WI38 (cell line): ENCODE measurements around the gene MST1.

Experiments
- H3K4me3 ChIP-seq: 2 replicates; pipeline ENCODE4 v1.5.1; 2011; ENCODE audit warnings: low read depth, mild to moderate bottlenecking, control low read depth, low read length
- TF ChIP-seq, protein P1 (sequence below): IDR thresholded peaks from 2 replicates; pipeline ENCODE4 v1.5.1; 2012; ENCODE audit warnings: low read depth, mild to moderate bottlenecking, control low read depth, low read length

MST1 gene

DNA sequence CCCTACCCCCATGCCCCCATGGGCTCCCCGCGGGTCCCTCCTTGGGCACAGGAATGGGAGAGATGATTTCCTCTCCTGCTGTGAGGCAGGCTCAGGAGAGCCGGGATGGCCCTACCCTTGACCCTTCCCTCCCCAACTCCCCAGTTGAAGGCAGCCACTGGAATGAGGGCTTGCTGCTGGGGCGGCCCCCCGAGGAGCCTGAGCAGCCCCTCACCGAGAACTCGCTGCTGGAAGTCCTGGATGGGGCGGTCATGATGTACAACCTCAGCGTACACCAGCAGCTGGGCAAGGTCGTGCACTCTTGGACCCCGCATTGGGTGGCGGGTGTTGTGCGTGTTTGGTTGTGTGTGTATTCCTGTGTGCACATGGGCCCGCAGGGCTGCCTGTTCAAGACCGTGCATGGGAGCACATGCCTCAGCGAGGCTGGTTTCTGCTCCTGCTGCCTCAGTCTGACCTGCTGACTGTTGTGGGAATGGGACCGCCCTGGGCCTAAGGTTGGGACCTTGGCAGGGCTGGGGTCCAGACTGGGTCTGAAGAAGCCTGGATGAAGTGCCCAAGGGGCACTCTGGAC lies 16.2 kb upstream of the MST1 start:
- H3K4me3 ChIP-seq: no peak overlapping the region
- TF ChIP-seq, protein P1, sequence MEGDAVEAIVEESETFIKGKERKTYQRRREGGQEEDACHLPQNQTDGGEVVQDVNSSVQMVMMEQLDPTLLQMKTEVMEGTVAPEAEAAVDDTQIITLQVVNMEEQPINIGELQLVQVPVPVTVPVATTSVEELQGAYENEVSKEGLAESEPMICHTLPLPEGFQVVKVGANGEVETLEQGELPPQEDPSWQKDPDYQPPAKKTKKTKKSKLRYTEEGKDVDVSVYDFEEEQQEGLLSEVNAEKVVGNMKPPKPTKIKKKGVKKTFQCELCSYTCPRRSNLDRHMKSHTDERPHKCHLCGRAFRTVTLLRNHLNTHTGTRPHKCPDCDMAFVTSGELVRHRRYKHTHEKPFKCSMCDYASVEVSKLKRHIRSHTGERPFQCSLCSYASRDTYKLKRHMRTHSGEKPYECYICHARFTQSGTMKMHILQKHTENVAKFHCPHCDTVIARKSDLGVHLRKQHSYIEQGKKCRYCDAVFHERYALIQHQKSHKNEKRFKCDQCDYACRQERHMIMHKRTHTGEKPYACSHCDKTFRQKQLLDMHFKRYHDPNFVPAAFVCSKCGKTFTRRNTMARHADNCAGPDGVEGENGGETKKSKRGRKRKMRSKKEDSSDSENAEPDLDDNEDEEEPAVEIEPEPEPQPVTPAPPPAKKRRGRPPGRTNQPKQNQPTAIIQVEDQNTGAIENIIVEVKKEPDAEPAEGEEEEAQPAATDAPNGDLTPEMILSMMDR: no peak

DNA sequence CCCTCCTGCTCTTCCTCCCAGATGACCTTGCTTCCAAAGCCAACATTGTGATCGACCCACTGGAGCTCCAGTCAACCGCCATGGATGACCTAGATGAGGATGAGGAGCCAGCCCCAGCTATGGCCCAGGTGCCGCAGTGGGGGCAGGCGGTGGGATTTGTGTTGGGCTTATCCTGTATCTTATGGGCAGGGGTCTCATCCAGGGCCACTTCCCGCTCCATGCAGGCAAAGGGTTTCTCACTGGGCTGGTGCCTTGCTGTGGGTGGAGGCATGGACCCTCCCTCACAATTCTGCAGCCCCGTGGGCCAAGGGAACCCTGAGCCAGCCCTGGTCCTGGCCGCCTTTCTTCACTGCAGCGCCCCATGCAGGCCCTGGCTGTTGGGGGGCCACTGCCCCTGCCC lies 15.4 kb upstream of the MST1 start:
- TF ChIP-seq, protein P1: no peak
- H3K4me3 ChIP-seq: no peak overlapping the region

- TF ChIP-seq, protein P1: no peak
- no peak overlapping the region for H3K4me3 ChIP-seq
Observed at GRCh38 chr3:49703956-49704355, 14.7 kb upstream of the MST1 start.

DNA sequence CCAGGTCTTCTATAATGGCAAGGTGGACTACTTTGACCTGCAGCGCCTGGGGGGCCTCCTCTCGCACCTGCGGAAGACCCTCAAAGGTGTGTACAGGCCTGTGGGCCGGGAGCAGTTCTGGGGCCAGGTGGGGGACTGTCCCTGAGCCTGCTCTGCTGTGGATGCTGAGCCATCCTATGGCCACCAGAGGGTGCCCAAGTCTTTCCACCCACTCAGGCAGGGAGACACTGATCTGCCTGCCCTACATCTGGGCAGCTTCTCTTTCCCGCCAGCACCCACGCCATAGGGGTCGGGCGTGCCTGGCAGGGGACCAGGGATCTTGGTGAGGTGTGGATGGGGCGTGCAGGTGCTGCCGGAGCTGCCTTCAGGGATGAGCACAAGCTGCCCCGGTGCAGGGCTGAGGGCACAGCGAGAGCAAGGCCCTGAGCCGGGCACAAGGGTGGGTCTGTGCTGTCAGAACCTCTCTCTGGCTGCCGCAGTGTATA lies 14.2 kb upstream of the MST1 start:
- TF ChIP-seq, protein P1: peak; percentile 93
- no peak overlapping the region for H3K4me3 ChIP-seq

- TF ChIP-seq, protein P1: no peak
- H3K4me3 ChIP-seq: no peak overlapping the region
Observed at GRCh38 chr3:49702672-49703071, 13.4 kb upstream of the MST1 start.

DNA sequence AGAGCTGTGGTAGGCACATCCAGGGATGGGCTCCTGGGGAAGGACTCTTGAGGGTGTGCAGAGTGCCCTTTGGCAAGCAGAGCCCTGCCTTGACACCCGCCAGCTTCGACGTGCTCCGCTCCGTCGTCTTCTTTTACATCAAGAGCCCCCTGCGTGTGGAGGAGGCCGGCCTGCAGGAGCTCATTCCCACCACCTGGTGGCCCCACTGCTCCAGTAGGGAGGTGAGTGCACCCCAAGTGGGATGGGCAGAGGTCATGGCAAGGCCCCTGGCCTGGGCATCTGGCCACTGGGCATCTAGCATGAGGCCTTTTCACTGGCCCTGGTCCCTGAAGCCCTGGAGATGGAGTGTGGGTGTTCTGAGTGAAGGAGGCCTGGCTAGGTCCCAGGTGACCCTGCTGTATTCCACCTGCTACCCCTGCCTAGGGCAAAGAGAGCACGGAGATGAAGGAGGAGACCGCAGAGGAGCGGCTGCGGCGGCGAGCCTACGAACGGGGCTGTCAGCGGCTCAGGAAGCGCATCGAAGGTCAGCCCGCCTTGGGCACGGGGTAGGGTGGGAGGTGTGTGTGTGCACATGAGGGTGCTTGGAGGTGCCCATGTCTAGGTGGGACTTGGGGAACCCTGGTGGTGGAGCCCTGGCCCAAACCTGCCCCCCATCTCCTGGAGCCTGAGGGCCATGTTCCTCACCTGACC lies 12.3 kb upstream of the MST1 start:
- no peak overlapping the region for H3K4me3 ChIP-seq
- TF ChIP-seq, protein P1: peak; percentile 68

- TF ChIP-seq, protein P1: no peak
- no peak overlapping the region for H3K4me3 ChIP-seq
Observed at GRCh38 chr3:49700453-49701128, 11.3 kb upstream of the MST1 start.
